CD4-positive, alpha-beta T cell treated with Interleukin-15 for 4 hours (primary cell): ENCODE measurements around the gene SLC12A3.

Source experiments
- DNase-seq: peaks from one replicate; pipeline ENCODE4 v3.0.0-alpha.2; 2020; ENCODE audit warnings: low spot score

Gene SLC12A3

DNA sequence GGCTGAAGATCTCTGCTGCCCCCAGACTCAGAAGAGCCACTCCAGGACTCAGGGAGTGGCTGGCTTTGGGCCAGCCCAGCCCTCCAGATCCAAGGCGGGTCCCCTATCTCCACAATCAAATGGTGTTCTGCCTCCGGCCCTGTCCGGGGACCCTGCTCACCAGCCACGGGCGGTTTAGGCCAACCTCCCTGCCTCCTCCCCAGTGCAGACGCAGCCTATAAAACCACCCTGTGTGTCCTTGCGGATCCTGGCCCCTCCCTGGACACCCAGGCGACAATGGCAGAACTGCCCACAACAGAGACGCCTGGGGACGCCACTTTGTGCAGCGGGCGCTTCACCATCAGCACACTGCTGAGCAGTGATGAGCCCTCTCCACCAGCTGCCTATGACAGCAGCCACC, at the start of gene SLC12A3:
SLC12A3 (plus strand) TSS at position 248 of the 400 bp plus-strand sequence; CDS start at position 277, 29 bp downstream.
- DNase-seq = no peak

DNA sequence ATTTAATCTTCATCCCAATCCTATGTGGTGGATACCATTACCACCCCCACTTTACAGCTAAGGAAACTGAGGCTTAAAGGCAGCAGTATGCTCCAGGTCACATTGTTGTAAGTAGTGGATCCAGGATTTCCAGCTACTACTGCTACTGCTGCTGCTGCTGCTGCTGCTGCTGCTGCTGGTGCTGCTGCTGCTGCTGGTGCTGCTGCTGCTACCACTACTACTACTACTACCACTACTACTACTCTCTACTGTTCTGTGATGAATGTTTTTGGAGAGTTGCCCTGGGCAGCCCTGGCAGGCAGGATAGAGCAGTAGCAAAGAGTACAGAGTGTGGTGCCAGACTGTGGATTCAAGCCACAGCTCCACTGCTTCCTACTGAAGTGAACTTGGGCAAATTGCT, 49.3 kb upstream of the SLC12A3 start:
- DNase-seq = no peak

DNA sequence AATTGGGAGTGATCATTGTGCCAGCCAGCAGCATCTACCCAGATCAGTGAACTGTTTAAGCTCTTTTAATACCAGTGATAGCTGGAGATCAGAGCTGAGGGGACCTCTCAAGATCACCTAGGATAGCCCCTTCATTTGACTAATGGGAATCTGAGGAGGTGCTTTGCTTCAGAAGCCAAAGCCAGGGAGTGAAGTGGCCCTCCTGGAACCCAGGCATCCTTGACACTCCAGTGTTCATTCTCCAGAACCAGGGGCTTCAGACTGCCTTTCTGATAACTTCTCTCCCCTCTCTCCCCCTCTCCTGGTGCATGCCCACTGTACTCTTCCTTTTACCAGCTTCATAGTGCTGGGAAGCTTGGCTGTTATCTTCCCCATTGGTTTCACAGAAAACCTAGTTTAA, 48.0 kb upstream of the SLC12A3 start:
- no peak for DNase-seq

GRCh38 chr16:56817938-56818337, 47.1 kb upstream of the SLC12A3 start:
- DNase-seq = no peak

DNA sequence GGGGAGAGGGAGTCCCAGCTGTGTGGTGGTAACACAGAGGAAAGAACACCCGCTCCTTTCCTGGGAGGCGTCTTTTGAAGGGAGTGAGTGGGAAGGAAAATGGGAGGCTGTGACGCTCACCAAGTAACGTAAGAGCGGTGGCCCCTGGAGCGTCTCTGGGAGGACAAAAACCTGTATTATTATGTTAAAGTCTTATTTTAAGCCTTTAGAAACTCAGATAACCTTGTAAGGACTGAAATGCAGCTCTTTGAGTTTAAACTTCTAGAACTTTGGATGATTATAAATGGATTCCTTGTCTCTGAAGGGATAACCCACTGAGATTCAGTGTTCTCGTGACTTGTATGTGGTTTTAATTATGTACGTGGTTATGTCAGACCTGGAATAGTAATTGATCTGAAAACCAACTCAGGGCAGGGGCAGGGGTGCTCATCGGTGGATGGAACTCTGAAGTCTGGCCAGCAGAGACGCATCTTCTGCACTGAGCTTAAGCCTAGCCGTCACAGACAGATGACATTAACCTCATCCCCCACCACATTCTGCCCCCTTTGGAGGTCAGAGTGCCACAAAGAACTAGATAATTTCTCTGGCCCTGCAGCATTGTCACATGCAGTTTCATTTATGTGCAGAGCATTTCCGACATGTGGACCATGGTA, 41.8 kb upstream of the SLC12A3 start:
- no peak for DNase-seq

DNA sequence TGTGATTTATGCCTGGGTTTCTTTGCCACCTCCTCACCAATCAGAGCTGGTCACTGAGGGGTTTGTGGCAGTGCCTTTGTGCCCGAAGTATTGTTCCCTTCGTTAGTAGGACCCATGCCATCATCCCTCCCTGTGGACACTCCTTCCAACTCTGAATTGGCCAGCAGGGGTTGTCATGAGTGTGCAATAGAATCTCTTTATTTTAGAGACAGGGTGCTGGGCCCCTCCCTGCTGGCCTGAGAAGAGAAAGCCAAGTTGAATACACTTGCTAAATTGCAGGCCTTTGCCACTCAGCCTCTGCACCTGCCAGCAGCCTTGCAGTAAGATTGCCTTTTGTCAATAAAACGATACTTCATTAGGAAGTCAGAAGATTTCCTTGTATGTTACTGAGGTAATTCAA, 40.7 kb upstream of the SLC12A3 start:
- no peak for DNase-seq

DNA sequence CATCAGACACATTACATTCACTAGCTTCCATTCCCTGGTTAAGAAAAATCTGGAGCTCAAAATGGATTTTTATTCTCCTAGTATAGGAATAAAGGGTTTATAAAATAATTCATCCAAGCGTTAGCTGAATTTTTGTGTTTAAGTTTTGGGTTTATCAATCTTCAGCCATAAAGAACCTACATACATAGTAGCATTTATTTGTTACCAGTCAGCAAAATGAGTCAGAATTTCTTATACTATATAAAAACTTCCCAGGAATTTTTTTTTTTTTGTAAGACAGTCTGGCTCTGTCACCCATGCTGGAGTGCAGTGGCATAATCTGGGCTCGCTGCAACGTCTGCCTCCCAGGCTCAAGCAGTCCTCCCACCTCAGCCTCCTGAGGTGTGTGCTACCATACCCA, 40.2 kb upstream of the SLC12A3 start:
- DNase-seq = no peak

DNA sequence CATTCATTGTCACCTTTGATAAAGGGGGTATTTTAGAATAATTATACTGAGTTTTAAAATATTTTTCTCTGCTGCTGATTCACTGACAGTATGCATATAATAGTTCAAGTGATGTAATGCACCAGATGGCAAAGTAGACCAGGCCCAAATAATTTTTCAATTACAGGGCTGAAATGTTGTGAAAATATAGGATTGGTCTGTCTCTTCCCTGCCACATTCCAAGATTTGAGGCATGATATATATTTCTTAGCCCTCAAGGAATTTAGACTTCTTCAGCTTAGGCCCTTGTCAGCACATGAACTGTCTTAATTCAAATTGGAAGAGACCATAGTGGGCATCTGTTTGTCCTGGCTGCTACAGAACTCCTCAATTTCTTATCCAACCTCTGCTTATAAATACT, 39.2 kb upstream of the SLC12A3 start:
- DNase-seq = no peak

- no peak for DNase-seq
Measured at GRCh38 chr16:56828647-56829046, 36.4 kb upstream of the SLC12A3 start.

- DNase-seq = no peak
Measured at GRCh38 chr16:56830669-56831068, 34.3 kb upstream of the SLC12A3 start.

DNA sequence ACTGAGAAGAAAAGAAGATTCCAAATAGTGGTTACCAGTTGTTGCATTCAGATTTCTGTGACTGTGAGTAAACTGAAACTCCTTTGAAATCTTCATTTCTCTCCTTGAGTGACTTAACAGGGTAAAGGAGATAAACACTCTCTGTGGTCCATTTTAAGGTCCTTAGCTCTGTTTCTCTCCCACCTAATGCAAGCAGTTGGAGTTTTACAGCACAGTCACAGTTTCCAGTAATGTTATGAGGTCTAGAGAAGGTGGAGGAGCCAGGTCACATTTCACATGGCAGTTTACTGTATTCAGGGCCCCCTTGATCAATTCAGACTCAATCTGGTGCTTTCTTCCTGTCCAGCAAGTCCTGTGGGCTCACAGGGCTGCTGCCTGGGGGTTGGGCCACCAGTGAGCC, 32.2 kb upstream of the SLC12A3 start:
- DNase-seq = no peak

GRCh38 chr16:56833243-56833970, 31.6 kb upstream of the SLC12A3 start:
- DNase-seq = no peak

DNA sequence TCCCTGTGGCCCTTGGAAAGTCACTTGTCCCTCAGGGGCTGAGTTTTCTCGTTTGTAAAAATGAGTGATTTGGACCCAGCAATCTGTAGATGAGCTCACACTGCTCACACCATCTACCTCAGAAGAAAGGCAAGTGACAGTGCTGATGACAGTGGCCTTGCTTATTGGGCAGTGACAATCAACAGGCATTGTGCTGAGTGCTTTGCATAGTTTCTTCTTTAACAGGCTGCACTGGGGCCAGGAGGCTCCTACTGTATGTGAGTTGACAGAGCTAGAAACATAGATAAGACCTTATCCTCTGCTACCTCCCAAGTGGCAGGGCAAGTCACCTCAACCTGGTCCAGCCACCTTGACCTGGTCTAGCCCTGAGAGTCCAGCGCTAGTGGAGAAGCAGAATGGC, 29.7 kb upstream of the SLC12A3 start:
- DNase-seq = no peak

GRCh38 chr16:56836410-56837230, 28.4 kb upstream of the SLC12A3 start:
- no peak for DNase-seq

DNA sequence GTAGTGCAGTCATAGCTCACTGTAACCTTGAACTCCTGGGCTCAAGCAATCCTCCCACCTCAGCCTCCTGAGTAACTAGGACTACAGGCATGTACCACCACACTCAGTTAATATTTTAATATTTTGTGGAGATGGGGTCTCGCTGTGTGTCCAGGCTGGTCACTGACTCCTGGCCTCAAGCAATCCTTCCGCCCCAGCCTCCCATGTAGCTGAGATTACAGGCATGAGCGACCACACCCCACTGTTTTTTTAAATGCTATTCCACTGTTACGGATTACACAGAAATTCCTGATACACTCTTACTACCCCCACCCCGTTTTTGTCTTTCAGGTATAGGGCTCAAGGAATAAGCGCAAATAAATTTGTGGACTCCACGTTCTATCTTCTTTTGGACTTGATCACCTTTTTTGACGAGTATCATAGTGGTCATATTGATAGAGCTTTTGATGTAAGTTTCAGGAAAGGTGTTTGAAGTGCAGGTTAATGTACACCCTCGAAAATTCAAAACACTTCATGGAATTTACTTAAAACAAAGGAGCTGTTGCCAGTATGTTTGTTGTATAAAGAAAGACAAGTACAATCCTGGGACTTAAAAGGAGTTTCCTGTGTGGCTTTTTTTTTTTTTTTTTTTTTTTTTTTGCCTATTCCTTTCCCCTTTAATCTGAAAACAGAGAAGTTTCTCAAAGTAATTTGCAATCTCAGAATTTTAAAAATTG, 26.2 kb upstream of the SLC12A3 start:
- DNase-seq = no peak

GRCh38 chr16:56841233-56841632, 23.8 kb upstream of the SLC12A3 start:
- no peak for DNase-seq

DNA sequence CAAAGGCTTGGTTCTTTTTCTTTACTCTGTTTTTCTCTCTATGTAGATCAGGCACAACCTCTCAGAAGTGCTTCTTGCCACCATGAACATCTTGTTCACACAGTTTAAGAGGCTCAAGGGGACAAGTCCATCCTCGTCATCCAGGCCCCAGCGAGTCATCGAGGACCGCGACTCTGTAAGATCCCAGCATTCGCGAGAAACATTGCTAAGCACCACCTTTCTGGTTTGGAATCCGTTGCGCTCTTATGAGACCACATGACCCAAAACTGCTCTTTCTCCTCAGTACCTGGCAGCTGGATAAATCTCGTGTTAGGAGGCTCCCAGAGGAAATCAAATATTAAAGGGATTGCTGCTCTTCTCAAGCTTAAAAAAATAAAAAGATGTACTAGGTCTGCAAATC, 23.3 kb upstream of the SLC12A3 start:
- DNase-seq = no peak

GRCh38 chr16:56842133-56842532, 22.9 kb upstream of the SLC12A3 start:
- no peak for DNase-seq

GRCh38 chr16:56844056-56844455, 21.0 kb upstream of the SLC12A3 start:
- no peak for DNase-seq

DNA sequence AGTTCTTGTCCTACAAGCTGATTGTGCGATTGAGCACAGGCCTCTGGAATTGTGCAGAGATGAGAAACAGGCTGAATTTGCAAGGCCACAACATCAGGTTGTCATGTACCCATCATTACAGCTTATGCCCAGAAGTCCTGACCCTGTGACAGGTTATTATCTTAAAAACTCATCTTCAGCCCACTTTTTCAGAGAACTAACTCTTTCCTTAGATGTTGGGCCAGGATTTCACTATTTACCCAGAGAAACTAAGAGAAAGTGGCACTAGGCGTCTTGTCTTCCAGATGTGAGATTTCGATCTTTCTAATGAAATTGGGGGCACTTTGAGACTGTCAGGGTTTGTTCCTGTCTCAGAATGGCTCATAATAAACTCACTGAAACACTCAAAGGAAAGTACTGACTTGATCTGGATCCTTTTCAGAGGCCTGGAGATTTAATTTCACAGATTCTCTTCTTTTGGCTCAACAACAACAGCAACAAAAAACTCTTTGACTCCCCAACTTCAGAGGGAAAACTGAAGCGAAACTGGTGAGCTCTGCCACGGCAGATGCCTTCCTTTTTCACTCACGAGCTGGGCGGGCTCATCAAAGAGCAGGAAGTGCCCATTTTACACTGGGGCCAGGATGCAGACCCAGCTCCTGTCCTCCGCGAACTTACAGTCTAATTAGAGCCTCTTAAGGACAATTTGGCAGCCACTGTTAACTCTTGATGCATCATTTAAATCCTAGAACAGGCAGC, 17.7 kb upstream of the SLC12A3 start:
- DNase-seq = no peak
